ENCODE measurements around the gene WDR59. TPM values are rescaled to one million over a fixed set of nuclear protein-coding genes. Genes with fewer than 3 reads are reported as not detected.

Gene WDR59, protein sequence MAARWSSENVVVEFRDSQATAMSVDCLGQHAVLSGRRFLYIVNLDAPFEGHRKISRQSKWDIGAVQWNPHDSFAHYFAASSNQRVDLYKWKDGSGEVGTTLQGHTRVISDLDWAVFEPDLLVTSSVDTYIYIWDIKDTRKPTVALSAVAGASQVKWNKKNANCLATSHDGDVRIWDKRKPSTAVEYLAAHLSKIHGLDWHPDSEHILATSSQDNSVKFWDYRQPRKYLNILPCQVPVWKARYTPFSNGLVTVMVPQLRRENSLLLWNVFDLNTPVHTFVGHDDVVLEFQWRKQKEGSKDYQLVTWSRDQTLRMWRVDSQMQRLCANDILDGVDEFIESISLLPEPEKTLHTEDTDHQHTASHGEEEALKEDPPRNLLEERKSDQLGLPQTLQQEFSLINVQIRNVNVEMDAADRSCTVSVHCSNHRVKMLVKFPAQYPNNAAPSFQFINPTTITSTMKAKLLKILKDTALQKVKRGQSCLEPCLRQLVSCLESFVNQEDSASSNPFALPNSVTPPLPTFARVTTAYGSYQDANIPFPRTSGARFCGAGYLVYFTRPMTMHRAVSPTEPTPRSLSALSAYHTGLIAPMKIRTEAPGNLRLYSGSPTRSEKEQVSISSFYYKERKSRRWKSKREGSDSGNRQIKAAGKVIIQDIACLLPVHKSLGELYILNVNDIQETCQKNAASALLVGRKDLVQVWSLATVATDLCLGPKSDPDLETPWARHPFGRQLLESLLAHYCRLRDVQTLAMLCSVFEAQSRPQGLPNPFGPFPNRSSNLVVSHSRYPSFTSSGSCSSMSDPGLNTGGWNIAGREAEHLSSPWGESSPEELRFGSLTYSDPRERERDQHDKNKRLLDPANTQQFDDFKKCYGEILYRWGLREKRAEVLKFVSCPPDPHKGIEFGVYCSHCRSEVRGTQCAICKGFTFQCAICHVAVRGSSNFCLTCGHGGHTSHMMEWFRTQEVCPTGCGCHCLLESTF
- 14.0 TPM for total RNA-seq (2013)
- 10 to 100 TPM in 1 of 3 donors, 1 to 10 TPM in 2; 6.7 to 44.4 (median 7.8) TPM for polyA plus RNA-seq
- polyA minus RNA-seq = 13.9 and 18.2 TPM in 2 replicates
- total RNA-seq = 4.1 to 25.3 (median 16.9) reads per million in 11 experiments

DNA sequence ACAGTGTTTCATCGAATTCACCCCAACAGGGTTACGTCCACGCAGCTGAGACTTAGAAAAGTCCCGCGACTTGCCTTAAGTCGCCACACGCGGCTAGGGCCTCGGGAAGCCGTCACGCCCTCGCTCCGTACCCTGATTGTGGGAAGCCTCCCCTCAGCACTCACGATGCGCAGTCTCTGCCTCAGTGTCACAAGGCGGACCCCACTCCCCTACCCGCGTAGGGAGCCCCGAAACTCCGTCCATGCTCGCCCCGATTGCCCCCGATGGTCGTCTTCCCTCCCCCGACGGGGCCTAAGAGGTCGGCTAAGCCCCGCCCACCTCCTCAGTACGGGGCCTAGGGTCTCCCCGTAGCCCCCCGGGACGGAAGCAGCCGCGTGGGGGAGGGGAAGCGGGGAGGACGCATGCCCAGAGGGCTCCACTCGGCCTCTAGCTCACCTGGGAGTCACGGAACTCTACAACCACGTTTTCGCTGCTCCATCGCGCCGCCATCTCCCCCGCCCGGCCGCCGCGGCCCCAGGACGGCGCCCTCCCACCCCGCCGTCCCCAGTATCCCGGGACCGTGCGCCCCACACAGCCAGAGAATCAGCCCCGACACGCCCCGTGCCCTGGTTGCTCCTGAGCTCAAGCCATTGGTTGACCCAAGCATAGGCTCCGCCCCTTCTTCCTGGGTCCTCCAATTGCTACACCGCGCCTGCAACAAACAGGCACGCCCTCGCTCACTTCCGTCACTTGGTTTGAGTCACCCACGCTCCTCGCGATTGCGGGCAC is at the start of gene WDR59:
WDR59 (minus strand) TSS at position 595 of the 768 bp plus-strand sequence; CDS start at position 489, 106 bp downstream.
- peaks cover 11% of the 10 kb centered on the region for H3K4me1 Mint-ChIP-seq
- TF ChIP-seq, protein P1, sequence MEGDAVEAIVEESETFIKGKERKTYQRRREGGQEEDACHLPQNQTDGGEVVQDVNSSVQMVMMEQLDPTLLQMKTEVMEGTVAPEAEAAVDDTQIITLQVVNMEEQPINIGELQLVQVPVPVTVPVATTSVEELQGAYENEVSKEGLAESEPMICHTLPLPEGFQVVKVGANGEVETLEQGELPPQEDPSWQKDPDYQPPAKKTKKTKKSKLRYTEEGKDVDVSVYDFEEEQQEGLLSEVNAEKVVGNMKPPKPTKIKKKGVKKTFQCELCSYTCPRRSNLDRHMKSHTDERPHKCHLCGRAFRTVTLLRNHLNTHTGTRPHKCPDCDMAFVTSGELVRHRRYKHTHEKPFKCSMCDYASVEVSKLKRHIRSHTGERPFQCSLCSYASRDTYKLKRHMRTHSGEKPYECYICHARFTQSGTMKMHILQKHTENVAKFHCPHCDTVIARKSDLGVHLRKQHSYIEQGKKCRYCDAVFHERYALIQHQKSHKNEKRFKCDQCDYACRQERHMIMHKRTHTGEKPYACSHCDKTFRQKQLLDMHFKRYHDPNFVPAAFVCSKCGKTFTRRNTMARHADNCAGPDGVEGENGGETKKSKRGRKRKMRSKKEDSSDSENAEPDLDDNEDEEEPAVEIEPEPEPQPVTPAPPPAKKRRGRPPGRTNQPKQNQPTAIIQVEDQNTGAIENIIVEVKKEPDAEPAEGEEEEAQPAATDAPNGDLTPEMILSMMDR (IDR thresholded peaks at IDR 0.05) = no peak
- peak within 1 kb of the TSS; percentile 90 for H3K9ac ChIP-seq (ENCODE audit: insufficient read depth, low read length, poor library complexity, severe bottlenecking)
- DNase-seq = peak; percentile 99 to 100 (median 99)
- peak within 1 kb of the TSS; percentile 86 for H3K4me2 ChIP-seq (replicated peaks; ENCODE audit: extremely low read depth, low read length, poor library complexity, severe bottlenecking)
- peak within 1 kb of the TSS; percentile 97 for H2AFZ ChIP-seq (ENCODE audit: insufficient read depth, low read depth, low read length, poor library complexity, severe bottlenecking)
- H3K27ac ChIP-seq (ENCODE audit: low read depth in 1 of 2, low read length in 2 of 2) = peak within 1 kb of the TSS; percentile 35 to 91
- H3K27me3 ChIP-seq (ENCODE audit: control insufficient read depth in 2 of 2, insufficient read depth in 2 of 2, low read length in 2 of 2) = no peaks in the 10 kb centered on the region
- H3K4me1 ChIP-seq (ENCODE audit: control insufficient read depth in 1 of 2, insufficient read depth in 2 of 2, low read length in 2 of 2) = peaks cover 5 to 8% of the 10 kb centered on the region in 2 donors
- no peaks in the 10 kb centered on the region for H4K20me1 ChIP-seq (ENCODE audit: insufficient read depth, low read length)
- under 1% methylated on average over 58 of the region's 68 CpGs for WGBS (ENCODE audit: insufficient coverage)
- intact Hi-C loops (cut with micrococcal nuclease) = loop anchor here in 1 of 2 donors (10.0 kb wide), 1 partner anchor 280 kb away; the partner anchor contains the start of gene MLKL
- H3K4me3 Mint-ChIP-seq = peak within 1 kb of the TSS; percentile 86 to 89
- H3K27ac Mint-ChIP-seq = peak within 1 kb of the TSS; percentile 57 to 91 (median 77)
- no peaks in the 10 kb centered on the region for H3K9me3 ChIP-seq (replicated peaks in 1 of 2; ENCODE audit: control insufficient read depth in 1 of 2, insufficient read depth in 1 of 2, low read length in 2 of 2)
- no peaks in the 10 kb centered on the region for H3K36me3 Mint-ChIP-seq
- peak within 1 kb of the TSS; percentile 88 to 100 (median 97) for H3K4me3 ChIP-seq (replicated peaks in 1 of 3; ENCODE audit: low read depth in 2 of 3, low read length in 3 of 3)
- peaks cover 0 to 2% (median 1%) of the 10 kb centered on the region in 3 donors for H3K27me3 Mint-ChIP-seq (ENCODE audit: low read depth in 3 of 3)
- H3K9me3 Mint-ChIP-seq = no peaks in the 10 kb centered on the region
- H3K79me2 ChIP-seq (ENCODE audit: insufficient read depth, low read length) = peaks cover 11% of the 10 kb centered on the region
- H3K36me3 ChIP-seq (replicated peaks in 1 of 2; ENCODE audit: control insufficient read depth in 1 of 2, insufficient read depth in 2 of 2, low read length in 2 of 2) = no peaks in the 10 kb centered on the region
